Suprapubic skin (tissue), 4 donors: ENCODE measurements around the gene PDE9A. TPM values are rescaled to one million over a fixed set of nuclear protein-coding genes. Genes with fewer than 3 reads are reported as not detected.
A peak's percentile ranks its signal among the peaks of the same experiment; 100 is the strongest.

Experiments used
- DNase-seq, 2 donors: peaks; one replicate each; pipeline ENCODE4 v3.0.0-alpha.2; 2019; ENCODE audit warnings: low spot score in 2 of 2
- H3K27ac ChIP-seq: fragments of 200-600 bp; sonication (generic); one replicate; pipeline ENCODE4 v1.5.1; 2019
- H3K27me3 ChIP-seq: fragments of 200-600 bp; sonication (generic); one replicate; pipeline ENCODE4 v1.5.1; 2019
- H3K36me3 ChIP-seq: fragments of 200-600 bp; sonication (generic); one replicate; pipeline ENCODE4 v1.5.1; 2019
- H3K4me1 ChIP-seq: fragments of 200-600 bp; sonication (generic); one replicate; pipeline ENCODE4 v1.5.1; 2019
- H3K4me3 ChIP-seq: fragments of 200-600 bp; sonication (generic); one replicate; pipeline ENCODE4 v1.5.1; 2019; ENCODE audit warnings: mild to moderate bottlenecking
- H3K9me3 ChIP-seq: fragments of 200-600 bp; sonication (generic); one replicate; pipeline ENCODE4 v1.5.1; 2019
- CTCF ChIP-seq, 2 donors: fragments of 200-600 bp in 1 of 2; fragments of 450-650 bp in 1 of 2; sonication (generic) in 1 of 2; IDR thresholded peaks; one replicate each; pipeline ENCODE4 v1.5.1; 2016 to 2019; ENCODE audit warnings: antibody characterized with exemption in 2 of 2, mild to moderate bottlenecking in 1 of 2, moderate library complexity in 1 of 2
- EP300 ChIP-seq: sonication (generic); formaldehyde crosslinking; IDR thresholded peaks from one replicate; pipeline ENCODE4 v1.6.1; 2017; ENCODE audit warnings: antibody characterized with exemption
- POLR2A ChIP-seq, 2 donors: fragments of 450-650 bp; IDR thresholded peaks; one replicate each; pipeline ENCODE4 v1.6.1; 2017; ENCODE audit warnings: antibody characterized with exemption in 2 of 2, mild to moderate bottlenecking in 2 of 2, moderate library complexity in 2 of 2
- POLR2AphosphoS5 ChIP-seq, 3 donors: sonication (generic); formaldehyde crosslinking; IDR thresholded peaks; one replicate each; pipeline ENCODE4 v1.6.1; 2017; ENCODE audit warnings: antibody characterized with exemption in 3 of 3
- WGBS: methylation state at CpG from one replicate; pipeline ENCODE4 v1.1.5; 2018; 5-methylcytosine and 5-hydroxymethylcytosine counted together
- total RNA-seq, 4 donors: library from RNA; depleted of rRNA; stranded (reverse); fragments of >200 nt; gene quantifications; one replicate each; pipeline ENCODE4 v1.1.0, GENCODE V29; 2016

Gene PDE9A
- total RNA-seq, 4 donors from 2014 or later = 4.5 to 12.0 (median 7.1) TPM

DNA sequence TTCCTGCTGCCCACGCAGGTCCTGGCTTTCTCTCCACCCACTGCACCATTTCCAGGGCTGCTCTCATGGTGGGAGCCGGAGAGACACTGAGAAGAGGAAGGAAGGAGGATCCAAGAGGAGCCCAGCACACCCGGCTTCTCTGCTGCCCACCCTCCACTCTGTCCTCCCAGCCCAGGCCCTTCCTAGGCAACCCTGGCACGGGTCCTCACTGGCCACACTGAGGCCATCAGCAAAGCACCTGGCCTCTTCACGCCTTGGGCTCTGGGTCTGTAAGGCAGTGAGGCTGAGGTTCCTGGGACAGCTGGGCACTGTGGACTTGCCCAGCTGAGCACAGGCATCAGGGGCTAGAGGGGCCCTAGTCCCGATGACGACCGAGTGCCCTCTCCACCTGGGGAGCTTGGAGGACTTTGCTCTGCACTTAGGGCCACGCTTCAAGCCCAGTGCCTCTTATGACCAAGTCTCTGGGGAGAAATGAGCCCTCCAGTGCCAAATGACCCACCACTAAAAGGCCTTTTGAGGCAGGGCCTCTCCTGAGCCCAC, 43.1 kb downstream of the PDE9A start:
- Histone ChIP-seq H3K27ac (no peak overlapping the region), H3K9me3 (no peaks in the 10 kb centered on the region), H3K4me3 (no peak overlapping the region), H3K4me1 (peaks cover 7% of the 10 kb centered on the region), H3K36me3 (no peaks in the 10 kb centered on the region), H3K27me3 (no peaks in the 10 kb centered on the region)
- no peak for DNase-seq
- TF ChIP-seq POLR2AphosphoS5 (IDR thresholded peaks at IDR 0.05) (no peak), CTCF (IDR thresholded peaks at IDR 0.05) (no peak), EP300 (no peak)
- 77% methylated on average over 3 of the region's 9 CpGs for WGBS

DNA sequence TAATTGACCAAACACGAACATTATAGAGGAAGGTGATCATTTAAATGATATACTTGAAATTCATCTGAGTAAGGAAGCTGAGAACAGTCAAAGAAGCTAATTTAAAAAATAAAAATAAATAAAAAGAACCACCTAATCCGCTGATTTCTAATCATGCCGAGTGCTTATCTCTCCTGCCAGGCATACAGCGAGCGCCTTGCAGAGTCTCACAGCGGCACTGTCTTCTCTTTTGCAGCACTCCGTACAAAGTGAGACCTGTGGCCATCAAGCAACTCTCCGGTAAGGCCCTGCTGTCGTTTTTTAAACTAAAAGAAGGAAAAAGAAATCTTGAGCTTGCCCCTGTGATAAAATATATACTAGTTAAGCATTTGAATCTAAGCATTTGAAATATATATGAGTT, 45.3 kb downstream of the PDE9A start:
- no peak overlapping the region for H3K27ac ChIP-seq
- H3K4me1 ChIP-seq = peaks cover 7% of the 10 kb centered on the region
- TF ChIP-seq EP300 (no peak), CTCF (IDR thresholded peaks at IDR 0.05) (no peak), POLR2AphosphoS5 (IDR thresholded peaks at IDR 0.05) (no peak), POLR2A (IDR thresholded peaks at IDR 0.05) (no peak)
- H3K4me3 ChIP-seq = no peak overlapping the region
- no peaks in the 10 kb centered on the region for H3K9me3 ChIP-seq
- H3K36me3 ChIP-seq = no peaks in the 10 kb centered on the region
- no peaks in the 10 kb centered on the region for H3K27me3 ChIP-seq
- DNase-seq = no peak
- WGBS = 88% methylated on average over 9 of the region's 9 CpGs

DNA sequence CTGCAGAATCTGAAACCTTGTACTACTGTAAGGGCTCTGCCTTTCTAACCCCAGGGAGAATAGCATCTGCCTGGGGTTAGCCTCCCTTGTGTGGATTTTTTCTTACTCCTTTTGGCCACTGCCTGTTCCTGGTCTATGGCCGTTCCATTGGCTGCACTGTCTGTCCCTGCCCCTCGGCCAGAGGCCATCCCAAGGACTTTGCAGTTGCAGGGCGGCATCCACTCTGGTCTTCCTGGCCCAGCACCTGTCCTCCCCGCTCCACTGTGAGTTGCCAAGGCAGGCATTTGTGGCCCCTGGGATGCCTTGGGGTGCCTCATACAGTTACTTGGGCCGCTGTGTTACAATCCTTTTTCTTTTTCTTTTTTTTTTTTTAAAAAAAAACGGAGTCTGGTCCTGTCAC, 45.8 kb downstream of the PDE9A start:
- no peak overlapping the region for H3K4me3 ChIP-seq
- no peak overlapping the region for H3K27ac ChIP-seq
- no peaks in the 10 kb centered on the region for H3K27me3 ChIP-seq
- H3K4me1 ChIP-seq = peaks cover 7% of the 10 kb centered on the region
- peak in 1 of 2 donors; percentile 40 for DNase-seq
- TF ChIP-seq POLR2AphosphoS5 (IDR thresholded peaks at IDR 0.05) = no peak
- TF ChIP-seq CTCF (IDR thresholded peaks at IDR 0.05) = no peak
- TF ChIP-seq EP300 = no peak
- TF ChIP-seq POLR2A (IDR thresholded peaks at IDR 0.05) = no peak
- WGBS = 82% methylated on average over 6 of the region's 6 CpGs
- no peaks in the 10 kb centered on the region for H3K9me3 ChIP-seq
- no peaks in the 10 kb centered on the region for H3K36me3 ChIP-seq

GRCh38 chr21:42701706-42702456, 48.5 kb downstream of the PDE9A start:
- WGBS = 89% methylated on average over 7 of the region's 7 CpGs
- TF ChIP-seq EP300 (no peak), POLR2AphosphoS5 (IDR thresholded peaks at IDR 0.05) (no peak), CTCF (IDR thresholded peaks at IDR 0.05) (no peak), POLR2A (IDR thresholded peaks at IDR 0.05) (no peak)
- no peak overlapping the region for H3K27ac ChIP-seq
- H3K4me1 ChIP-seq = no peaks in the 10 kb centered on the region
- H3K36me3 ChIP-seq = no peaks in the 10 kb centered on the region
- no peak overlapping the region for H3K4me3 ChIP-seq
- DNase-seq = no peak
- H3K27me3 ChIP-seq = no peaks in the 10 kb centered on the region
- no peaks in the 10 kb centered on the region for H3K9me3 ChIP-seq

DNA sequence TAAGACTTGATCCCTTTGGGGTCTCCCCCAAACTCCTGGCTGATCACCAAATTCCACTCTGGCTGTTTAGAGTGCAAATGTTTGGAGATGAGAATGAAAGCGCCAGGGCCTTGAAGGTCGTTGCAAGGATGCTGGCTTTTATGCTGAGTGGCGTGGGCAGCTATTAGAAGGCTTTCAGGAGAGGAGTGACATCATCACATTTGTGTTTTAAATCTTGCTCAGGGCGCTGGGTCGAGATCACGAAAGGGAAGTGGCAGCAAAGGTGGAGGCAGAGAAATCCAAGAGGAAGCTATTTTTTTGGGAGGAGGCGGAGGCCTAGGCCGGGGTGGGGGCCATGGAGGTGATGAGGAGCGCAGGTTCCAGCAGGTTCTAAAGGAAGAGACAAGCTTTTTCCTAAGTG, 49.3 kb downstream of the PDE9A start:
- DNase-seq = no peak
- Histone ChIP-seq H3K36me3 (no peaks in the 10 kb centered on the region), H3K27ac (no peak overlapping the region), H3K27me3 (no peaks in the 10 kb centered on the region), H3K4me1 (no peaks in the 10 kb centered on the region), H3K9me3 (no peaks in the 10 kb centered on the region), H3K4me3 (no peak overlapping the region)
- 95% methylated on average over 9 of the region's 9 CpGs for WGBS
- TF ChIP-seq POLR2AphosphoS5 (IDR thresholded peaks at IDR 0.05) (no peak), POLR2A (IDR thresholded peaks at IDR 0.05) (no peak), EP300 (no peak), CTCF (IDR thresholded peaks at IDR 0.05) (no peak)
